ENCODE data around the gene LTBP3.
A peak's percentile ranks its signal among the peaks of the same experiment; 100 is the strongest.

LTBP3 gene

DNA sequence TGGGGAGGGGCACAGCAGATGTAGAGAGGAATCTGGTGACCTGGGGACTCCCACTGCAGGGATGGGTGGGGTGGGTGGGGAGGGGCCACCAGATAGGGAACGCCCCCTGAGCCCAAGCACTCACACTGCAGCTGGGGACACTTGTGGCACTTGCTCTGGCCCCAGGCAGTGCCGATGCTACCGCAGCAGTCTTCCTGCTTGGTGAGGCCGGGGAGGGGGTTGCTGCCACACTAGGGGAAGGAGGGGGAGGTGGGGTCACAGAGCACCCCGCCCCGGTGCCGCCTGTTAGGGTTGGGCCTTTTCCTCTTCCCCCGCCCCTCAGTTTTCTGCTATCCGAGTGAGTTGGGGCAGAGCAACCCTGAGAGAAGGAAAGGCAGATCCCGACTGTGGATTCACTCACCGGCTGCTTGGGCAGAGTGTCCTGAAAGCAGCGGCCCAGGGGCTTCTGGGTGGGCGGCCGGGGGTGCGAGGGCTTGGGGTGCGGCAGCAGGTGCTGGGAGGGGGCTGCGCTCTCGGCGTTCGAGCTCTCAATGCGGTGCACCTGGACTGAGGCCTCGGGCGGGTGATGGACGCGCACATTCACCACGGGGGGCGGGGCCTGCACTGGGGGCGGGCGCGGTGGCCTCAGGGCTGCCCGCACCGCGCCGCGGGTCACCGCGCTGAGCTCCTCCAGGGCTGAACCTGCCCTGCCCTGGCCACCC lies 4.7 kb downstream of the LTBP3 start:
- peak; percentile 61 for DNase-seq

DNA sequence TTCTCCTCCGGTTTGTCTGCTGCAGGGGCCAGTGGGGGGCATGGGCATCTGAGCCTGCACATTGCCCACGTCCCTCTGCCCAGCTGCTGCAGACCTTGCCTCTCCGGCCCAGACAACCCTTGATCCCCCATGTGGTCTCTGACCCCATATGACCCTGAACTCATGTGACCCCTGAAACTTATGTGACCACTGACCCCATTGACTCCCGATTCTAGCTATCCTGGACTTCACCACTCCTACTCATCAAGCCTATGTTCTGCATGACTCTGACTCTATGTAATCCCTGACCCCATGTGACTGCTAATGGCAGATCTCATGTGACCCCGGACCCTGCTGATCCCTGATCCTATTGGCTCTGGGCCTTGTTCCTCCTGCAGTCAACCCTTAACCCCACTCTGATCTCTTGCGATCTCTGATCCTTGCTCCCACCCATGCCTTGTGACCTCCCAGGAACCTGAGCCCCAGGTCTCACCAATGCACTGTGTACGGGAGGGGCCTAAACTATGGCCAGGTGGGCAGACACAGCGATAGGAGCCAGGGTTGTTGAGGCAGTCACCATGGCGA lies 5.7 kb downstream of the LTBP3 start:
- DNase-seq: no peak

- peak; percentile 57 for DNase-seq
These were observed 6.4 kb downstream of the LTBP3 start for GRCh38 chr11:65551572-65552387.

GRCh38 chr11:65549096-65549495 lies 9.1 kb downstream of the LTBP3 start:
- no peak for DNase-seq

DNA sequence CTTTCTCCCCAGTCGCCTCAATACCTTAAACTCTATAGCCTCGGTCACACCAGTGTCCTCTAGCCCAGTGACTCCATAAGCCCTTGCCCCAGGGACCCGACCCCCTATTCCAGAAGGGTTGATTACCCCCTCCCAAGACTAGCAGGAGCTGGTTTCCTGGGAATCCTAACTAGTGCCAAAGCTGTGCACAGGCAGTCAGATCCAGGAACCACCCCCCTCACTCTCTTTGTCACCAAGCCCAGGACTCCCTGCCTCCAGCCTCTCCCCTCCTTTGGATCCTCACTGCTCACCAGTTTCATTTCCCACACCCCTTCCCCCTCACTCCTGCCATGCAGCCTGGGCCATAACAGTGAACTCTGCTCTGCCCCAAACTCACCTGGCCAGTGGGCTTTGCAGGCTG lies 9.8 kb downstream of the LTBP3 start:
- no peak for DNase-seq

DNA sequence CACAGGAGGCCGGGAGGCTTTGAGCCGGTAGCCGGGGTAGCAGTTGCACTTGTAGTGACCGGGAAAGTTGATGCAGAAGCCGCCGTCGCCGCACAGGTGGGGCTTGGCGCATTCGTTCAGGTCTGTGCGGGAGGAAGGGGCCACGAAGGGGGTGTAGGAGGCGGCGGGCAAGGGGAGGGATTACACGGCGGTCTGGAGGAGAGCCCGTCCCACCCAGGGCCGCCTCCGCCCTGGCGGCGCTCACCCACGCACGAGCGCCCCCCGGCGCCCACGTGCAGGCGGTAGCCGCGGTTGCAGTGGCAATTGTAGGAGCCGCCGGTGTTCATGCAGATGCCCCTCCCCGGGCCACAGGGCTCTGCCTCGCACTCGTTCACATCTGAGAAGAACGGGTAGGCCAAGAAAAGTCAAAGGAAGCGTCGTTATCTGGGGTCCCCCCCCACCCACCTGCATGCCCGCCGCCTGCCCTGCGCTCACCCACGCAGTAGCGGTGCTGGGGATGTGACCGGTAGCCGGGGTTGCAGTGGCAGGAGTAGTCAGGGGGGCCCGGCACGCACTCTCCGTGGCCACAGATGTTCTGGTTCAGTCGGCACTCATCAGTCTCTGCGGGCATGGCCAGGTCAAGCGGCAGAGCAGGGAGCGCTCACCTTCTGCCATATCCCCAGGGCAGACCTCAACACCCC lies 10.6 kb downstream of the LTBP3 start:
- DNase-seq: no peak

GRCh38 chr11:65546217-65546958 lies 11.8 kb downstream of the LTBP3 start:
- peak; percentile 99 for DNase-seq

DNA sequence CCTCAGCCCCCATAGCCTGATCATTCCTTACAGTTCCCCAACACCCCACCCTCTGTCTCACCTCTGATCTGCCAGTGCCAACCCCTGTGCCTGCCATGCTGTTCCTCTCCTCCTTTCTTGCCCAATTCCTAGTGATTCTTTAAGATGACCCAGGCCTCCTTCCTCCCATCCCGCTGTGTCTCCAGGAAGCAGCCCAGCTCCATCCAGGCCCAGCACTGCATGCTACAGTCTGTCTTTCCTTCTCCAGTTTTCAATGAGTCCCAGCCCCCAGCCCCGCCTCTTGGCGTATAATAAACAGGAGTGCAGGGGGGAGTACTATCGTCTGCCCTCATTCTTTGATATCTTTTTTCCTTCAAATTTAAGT lies 12.3 kb downstream of the LTBP3 start:
- DNase-seq: no peak

DNA sequence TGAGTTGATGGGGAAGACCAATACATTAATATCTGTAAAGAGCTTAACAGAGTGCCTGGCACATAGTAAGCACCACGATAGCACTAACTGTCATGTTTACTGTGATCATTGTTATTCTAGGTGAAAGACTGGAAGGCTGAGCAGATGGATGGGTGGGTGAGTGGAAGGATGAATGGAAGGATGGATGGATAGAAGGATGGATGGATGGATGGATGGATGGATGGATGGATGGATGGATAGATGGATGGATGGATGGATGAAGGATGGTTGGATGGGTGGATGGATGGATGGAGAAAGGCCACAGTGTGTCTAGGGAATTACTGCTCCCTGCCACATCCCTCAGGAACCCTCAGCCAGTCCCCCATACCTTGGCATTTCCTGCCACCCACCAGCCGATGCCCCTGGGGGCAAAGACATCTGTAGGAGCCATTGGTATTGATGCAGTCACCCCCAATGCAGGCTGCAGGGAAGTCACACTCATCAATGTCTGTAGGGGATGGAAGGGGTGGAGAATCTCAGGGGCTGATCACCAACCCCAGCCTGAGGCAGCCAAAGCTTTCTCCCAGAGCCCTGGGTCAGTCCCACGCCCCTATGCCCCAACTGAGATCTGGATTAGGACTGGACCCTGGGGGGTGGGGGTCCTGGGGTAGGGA lies 15.3 kb downstream of the LTBP3 start:
- DNase-seq: no peak

GRCh38 chr11:65541093-65541982 lies 16.8 kb downstream of the LTBP3 start:
- no peak for DNase-seq

DNA sequence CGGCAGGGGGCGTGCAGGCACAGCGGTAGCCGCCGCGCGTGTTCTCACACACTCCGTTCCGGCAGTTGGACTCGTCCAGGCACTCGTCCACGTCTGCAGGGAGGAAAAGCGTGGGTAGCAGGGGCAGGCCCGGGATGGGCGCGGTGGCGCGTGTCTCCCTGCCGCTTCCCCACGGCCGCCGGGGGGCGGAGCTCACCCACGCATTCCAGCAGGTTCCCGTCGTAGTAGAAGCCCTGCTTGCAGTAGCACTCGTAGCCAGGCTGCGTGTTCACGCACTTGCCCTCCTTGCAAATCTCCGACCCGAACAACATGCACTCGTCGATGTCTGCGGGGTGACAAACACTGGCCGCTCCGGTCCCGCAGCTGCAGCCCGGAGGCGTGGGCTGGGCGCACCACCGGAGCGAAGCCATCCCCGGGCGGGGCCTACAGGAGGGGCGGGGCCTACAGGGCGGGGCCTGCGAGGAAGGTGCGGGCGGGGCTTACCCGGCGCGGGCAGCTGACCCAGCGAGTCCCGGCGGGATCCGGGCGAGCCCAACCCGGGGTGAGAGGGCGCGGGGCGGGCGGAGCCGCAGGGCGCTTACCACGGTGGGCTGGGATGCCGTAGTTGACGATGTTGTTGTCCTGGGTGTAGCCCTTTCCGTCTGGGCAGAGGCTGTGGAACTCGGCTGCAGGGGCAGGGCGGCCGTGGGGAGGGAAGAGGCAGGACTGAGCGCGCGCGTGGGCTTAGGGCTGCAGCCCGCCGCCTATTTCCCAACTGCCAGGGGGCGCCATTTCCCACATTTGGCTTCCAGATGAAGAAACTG lies 17.7 kb downstream of the LTBP3 start:
- DNase-seq: peak; percentile 84

DNA sequence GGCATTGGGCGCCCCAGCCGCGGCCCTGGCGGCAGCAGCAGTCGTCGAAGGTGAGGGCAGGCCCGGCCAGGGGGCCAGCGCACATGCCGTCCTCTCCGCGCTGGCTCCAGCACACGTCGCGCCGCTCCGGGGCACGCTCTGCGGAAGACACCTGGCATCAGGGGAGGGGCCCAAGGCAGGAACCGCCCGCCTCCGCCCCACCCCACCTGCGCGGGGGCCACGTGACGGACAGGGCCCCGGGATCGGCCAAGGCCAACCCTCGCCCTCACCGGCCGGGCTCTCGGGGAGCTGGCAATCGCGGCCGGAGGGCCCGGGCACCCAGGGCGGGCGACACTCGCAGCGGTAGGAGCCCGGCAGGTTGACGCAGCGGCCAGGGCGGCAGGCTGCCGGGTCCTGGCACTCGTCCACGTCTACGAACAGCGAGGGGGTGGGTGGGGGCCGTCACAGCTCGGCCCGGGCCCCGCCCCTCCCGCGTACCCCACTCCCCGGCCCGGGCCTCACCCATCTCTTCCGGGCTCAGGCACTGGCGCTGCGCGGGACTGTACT lies 18.3 kb downstream of the LTBP3 start:
- no peak for DNase-seq

DNA sequence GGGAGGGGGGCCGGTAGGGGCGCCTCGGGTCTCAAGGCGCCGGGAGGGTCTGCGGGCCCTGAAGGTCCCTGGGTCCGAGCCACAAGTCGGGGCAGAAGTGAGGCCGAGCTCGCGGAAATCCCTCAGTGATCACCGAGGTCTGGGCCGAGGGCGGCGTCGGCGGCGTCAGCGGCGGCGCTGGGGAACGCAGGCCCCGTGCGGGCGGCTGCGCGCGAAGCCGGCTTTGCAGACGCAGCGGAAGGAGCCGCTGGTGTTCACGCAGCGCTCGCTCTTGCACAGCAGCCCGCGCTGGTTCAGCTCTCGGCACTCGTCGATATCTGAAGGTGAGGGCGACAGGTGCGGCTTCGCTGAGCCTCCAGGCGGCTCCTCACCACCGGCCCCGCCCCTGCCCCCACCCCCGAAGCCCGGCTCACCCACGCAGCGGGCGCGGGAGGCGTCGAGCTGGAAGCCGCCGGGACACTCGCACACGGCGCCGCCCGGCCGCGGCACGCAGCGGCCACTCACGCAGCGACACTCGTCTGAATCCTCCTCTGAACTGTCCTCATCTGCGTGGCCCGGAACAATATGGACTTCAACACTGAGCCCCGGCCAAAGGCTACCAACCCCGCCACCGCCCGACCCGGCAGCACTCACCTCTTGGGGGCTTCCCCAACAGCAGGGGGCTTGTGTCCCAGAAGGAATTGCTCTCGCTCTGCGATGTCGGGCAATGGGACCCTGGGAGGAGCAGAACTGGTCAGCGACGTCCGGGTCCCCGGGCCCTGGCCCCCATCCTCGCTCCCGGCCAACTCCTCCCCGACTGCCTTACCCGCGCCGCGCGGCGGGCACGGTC lies 19.0 kb downstream of the LTBP3 start:
- no peak for DNase-seq

DNA sequence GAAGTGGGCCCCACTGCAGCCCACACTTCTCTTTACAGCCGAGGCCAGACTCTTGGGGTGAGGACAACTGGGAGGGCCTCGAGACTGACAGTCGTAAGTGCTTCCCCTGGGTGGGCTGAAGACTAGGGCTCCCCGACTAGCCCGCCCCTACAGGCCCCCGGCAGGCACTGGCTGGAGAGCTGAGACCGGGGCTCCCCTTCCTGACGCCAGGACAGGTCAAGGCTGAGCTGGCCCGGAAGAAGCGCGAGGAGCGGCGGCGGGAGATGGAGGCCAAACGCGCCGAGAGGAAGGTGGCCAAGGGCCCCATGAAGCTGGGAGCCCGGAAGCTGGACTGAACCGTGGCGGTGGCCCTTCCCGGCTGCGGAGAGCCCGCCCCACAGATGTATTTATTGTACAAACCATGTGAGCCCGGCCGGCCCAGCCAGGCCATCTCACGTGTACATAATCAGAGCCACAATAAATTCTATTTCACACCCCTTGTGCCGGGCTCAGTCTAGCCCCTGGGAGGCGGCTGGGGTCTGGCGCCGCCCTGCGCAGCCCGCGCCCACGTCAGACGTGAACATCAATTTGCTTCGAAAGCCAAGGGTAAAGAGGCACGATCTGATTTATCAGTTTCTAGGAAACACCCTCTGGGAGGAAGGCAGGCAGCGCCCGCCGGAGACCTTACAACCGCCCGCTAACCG lies 19.8 kb downstream of the LTBP3 start:
- no peak for DNase-seq

GRCh38 chr11:65537620-65538231 lies 20.4 kb downstream of the LTBP3 start:
- DNase-seq: no peak

DNA sequence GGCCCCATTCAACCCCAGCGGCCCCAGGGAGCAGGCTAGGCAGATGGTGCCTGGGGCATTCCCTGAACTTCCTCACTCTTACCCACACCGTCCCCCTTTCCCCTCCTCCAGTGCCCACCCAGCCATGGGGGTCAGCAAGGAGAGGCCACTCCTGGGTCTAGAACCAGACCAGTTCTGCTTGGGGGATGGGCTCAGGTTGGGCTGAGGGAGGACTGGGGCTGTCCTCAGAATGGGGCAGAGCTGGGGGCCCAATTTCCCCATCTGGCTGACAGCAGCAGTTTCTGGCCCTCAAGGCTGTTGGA lies 20.9 kb downstream of the LTBP3 start:
- DNase-seq: no peak

- no peak for DNase-seq
These were observed 21.5 kb downstream of the LTBP3 start for GRCh38 chr11:65536412-65537295.

Measured in stimulated activated CD4-positive, alpha-beta T cell treated with anti-CD3 and anti-CD28 coated beads, Interleukin-4, amount 100 ng/mL, for 1 hour (primary cell).